Measurements from ENCODE around the gene KRT20. TPM values are rescaled to one million over a fixed set of nuclear protein-coding genes. Genes with fewer than 3 reads are reported as not detected.

KRT20 gene
- total and polyA plus RNA-seq, 12 donors, result 0.23 to 0.64 (median 0.39) TPM; not detected in 8

GRCh38 chr17:40841246-40841645, 43.8 kb downstream of the KRT20 start:
- Histone ChIP-seq H3K4me3 (no peak overlapping the region), H3K27me3 (no peaks in the 10 kb centered on the region), H3K36me3 (replicated peaks in 1 of 2) (no peaks in the 10 kb centered on the region), H3K9me3 (replicated peaks in 1 of 3) (no peaks in the 10 kb centered on the region), H3K4me1 (replicated peaks in 1 of 2) (no peaks in the 10 kb centered on the region), H3K27ac (no peak overlapping the region)
- 80 to 86% (median 83%) methylated on average over 3 of the region's 3 CpGs for WGBS, 4 donors
- DNase-seq, result no peak
- intact Hi-C loops (cut with DNase I), result no loop called here
- no peak for TF ChIP-seq POLR2A (IDR thresholded peaks at IDR 0.05)
- no peak for TF ChIP-seq CTCF (IDR thresholded peaks at IDR 0.05)

- H3K4me3 ChIP-seq, result no peak overlapping the region
- WGBS, 4 donors, result 68 to 80% (median 75%) methylated on average over 3 of the region's 3 CpGs
- intact Hi-C loops (cut with DNase I), result no loop called here
- no peaks in the 10 kb centered on the region for H3K9me3 ChIP-seq (replicated peaks in 1 of 3)
- peaks cover 0 to 7% of the 10 kb centered on the region in 2 donors for H3K36me3 ChIP-seq (replicated peaks in 1 of 2)
- H3K4me1 ChIP-seq (replicated peaks in 1 of 2), result no peaks in the 10 kb centered on the region
- H3K27me3 ChIP-seq, result no peaks in the 10 kb centered on the region
- H3K27ac ChIP-seq, result no peak overlapping the region
- no peak for TF ChIP-seq POLR2A (IDR thresholded peaks at IDR 0.05)
- DNase-seq, result no peak
These were observed 45.8 kb downstream of the KRT20 start for GRCh38 chr17:40839194-40839593.

- DNase-seq, result no peak
- intact Hi-C loops (cut with DNase I), result no loop called here
- no peaks in the 10 kb centered on the region for H3K9me3 ChIP-seq (replicated peaks in 1 of 3)
- H3K27ac ChIP-seq, result no peak overlapping the region
- WGBS, 4 donors, result 94 to 99% (median 97%) methylated on average over 4 of the region's 4 CpGs
- H3K4me1 ChIP-seq (replicated peaks in 1 of 2), result no peaks in the 10 kb centered on the region
- no peak overlapping the region for H3K4me3 ChIP-seq
- peaks cover 0 to 7% of the 10 kb centered on the region in 2 donors for H3K36me3 ChIP-seq (replicated peaks in 1 of 2)
- H3K27me3 ChIP-seq, result no peaks in the 10 kb centered on the region
- no peak for TF ChIP-seq POLR2A (IDR thresholded peaks at IDR 0.05)
- TF ChIP-seq CTCF (IDR thresholded peaks at IDR 0.05), result no peak
These were observed 49.0 kb downstream of the KRT20 start for GRCh38 chr17:40836020-40836419.

GRCh38 chr17:40833882-40834281, 51.2 kb downstream of the KRT20 start:
- Histone ChIP-seq H3K36me3 (replicated peaks in 1 of 2) (peaks cover 0 to 7% of the 10 kb centered on the region in 2 donors), H3K4me3 (no peak overlapping the region), H3K9me3 (replicated peaks in 1 of 3) (no peaks in the 10 kb centered on the region), H3K27ac (no peak overlapping the region), H3K4me1 (replicated peaks in 1 of 2) (no peaks in the 10 kb centered on the region), H3K27me3 (no peaks in the 10 kb centered on the region)
- no peak for DNase-seq
- TF ChIP-seq CTCF (IDR thresholded peaks at IDR 0.05) (no peak), POLR2A (IDR thresholded peaks at IDR 0.05) (no peak)
- intact Hi-C loops (cut with DNase I), result no loop called here

- WGBS, 4 donors, result 82 to 91% (median 88%) methylated on average over 3 of the region's 3 CpGs
- no peak overlapping the region for H3K4me3 ChIP-seq
- intact Hi-C loops (cut with DNase I), result no loop called here
- H3K36me3 ChIP-seq (replicated peaks in 1 of 2), result peaks cover 0 to 7% of the 10 kb centered on the region in 2 donors
- TF ChIP-seq CTCF (IDR thresholded peaks at IDR 0.05) (no peak), POLR2A (IDR thresholded peaks at IDR 0.05) (no peak)
- no peak overlapping the region for H3K27ac ChIP-seq
- no peaks in the 10 kb centered on the region for H3K27me3 ChIP-seq
- no peaks in the 10 kb centered on the region for H3K4me1 ChIP-seq (replicated peaks in 1 of 2)
- H3K9me3 ChIP-seq (replicated peaks in 1 of 3), result no peaks in the 10 kb centered on the region
- DNase-seq, result no peak
These were observed 52.2 kb downstream of the KRT20 start for GRCh38 chr17:40832840-40833239.
